HG02763 (cell line): ENCODE data around the gene CENPX.

Experiments used
- ATAC-seq: cut with Tn5 transposase; IDR thresholded peaks from one replicate; pipeline ENCODE4 v1.9.1; 2021; ENCODE audit warnings: mild to moderate bottlenecking, moderate library complexity; ENCODE audit not compliant: unreplicated experiment

Gene CENPX

GRCh38 chr17:82013772-82014321 is 8.8 kb downstream of the CENPX start:
- no peak for ATAC-seq

- no peak for ATAC-seq
Measured at GRCh38 chr17:82013341-82013740, 9.3 kb downstream of the CENPX start.

- ATAC-seq, result no peak
Measured at GRCh38 chr17:82012640-82013295, 9.9 kb downstream of the CENPX start.

GRCh38 chr17:82012261-82012639 is 10.4 kb downstream of the CENPX start:
- no peak for ATAC-seq

GRCh38 chr17:82011617-82012187 is 11.0 kb downstream of the CENPX start:
- ATAC-seq, result no peak

GRCh38 chr17:82010575-82011525 is 11.8 kb downstream of the CENPX start:
- ATAC-seq, result no peak

GRCh38 chr17:82009413-82009812 is 13.3 kb downstream of the CENPX start:
- ATAC-seq, result no peak

GRCh38 chr17:82008941-82009405 is 13.7 kb downstream of the CENPX start:
- no peak for ATAC-seq

- ATAC-seq, result no peak
Measured at GRCh38 chr17:82008258-82008940, 14.3 kb downstream of the CENPX start.

GRCh38 chr17:82007495-82008257 is 15.0 kb downstream of the CENPX start:
- ATAC-seq, result no peak

- no peak for ATAC-seq
Measured at GRCh38 chr17:82007228-82007494, 15.5 kb downstream of the CENPX start.

GRCh38 chr17:82006468-82007227 is 16.0 kb downstream of the CENPX start:
- no peak for ATAC-seq

GRCh38 chr17:82005701-82006348 is 16.9 kb downstream of the CENPX start:
- no peak for ATAC-seq

GRCh38 chr17:82004517-82005455 is 17.9 kb downstream of the CENPX start:
- ATAC-seq, result no peak

GRCh38 chr17:82003411-82004381 is 19.0 kb downstream of the CENPX start:
- ATAC-seq, result no peak

- ATAC-seq, result no peak
Measured at GRCh38 chr17:82001571-82002056, 21.1 kb downstream of the CENPX start.
